Myocyte (in vitro differentiated cells): ENCODE data around the gene TRIM28. TPM values are rescaled to one million over a fixed set of nuclear protein-coding genes. Genes with fewer than 3 reads are reported as not detected.

Source experiments
- DNase-seq: peaks from one replicate; pipeline ENCODE4 v3.0.0-alpha.2; 2012; ENCODE audit warnings: low read depth
- total RNA-seq: library from RNA; depleted of rRNA; stranded (reverse); fragments of >200 nt; gene quantifications from 2 replicates; pipeline ENCODE4 v1.2.3, GENCODE V29; 2014

Gene TRIM28
- total RNA-seq, 1 donor from 2014 or later = 268 TPM

- DNase-seq = peak; percentile 96
Observed at GRCh38 chr19:58559275-58560006, 15.6 kb downstream of the TRIM28 start.

- DNase-seq = no peak
Observed at GRCh38 chr19:58560007-58560887, 16.4 kb downstream of the TRIM28 start.

GRCh38 chr19:58560921-58561320, 17.1 kb downstream of the TRIM28 start:
- DNase-seq = no peak

GRCh38 chr19:58561373-58562121, 17.7 kb downstream of the TRIM28 start:
- no peak for DNase-seq

GRCh38 chr19:58562122-58563033, 18.5 kb downstream of the TRIM28 start:
- no peak for DNase-seq

- DNase-seq = no peak
Observed at GRCh38 chr19:58563034-58563573, 19.2 kb downstream of the TRIM28 start.

GRCh38 chr19:58563823-58564222, 20.0 kb downstream of the TRIM28 start:
- DNase-seq = no peak

GRCh38 chr19:58566989-58567388, 23.1 kb downstream of the TRIM28 start:
- DNase-seq = no peak

- no peak for DNase-seq
Observed at GRCh38 chr19:58568453-58569130, 24.7 kb downstream of the TRIM28 start.

GRCh38 chr19:58569191-58569942, 25.5 kb downstream of the TRIM28 start:
- no peak for DNase-seq

GRCh38 chr19:58569943-58570670, 26.2 kb downstream of the TRIM28 start:
- DNase-seq = no peak

- DNase-seq = no peak
Observed at GRCh38 chr19:58570770-58571574, 27.1 kb downstream of the TRIM28 start.

GRCh38 chr19:58571575-58571947, 27.7 kb downstream of the TRIM28 start:
- DNase-seq = no peak

GRCh38 chr19:58572026-58572817, 28.4 kb downstream of the TRIM28 start:
- DNase-seq = no peak

GRCh38 chr19:58572818-58573657, 29.2 kb downstream of the TRIM28 start, which contains the start of gene MZF1:
Gene MZF1 (minus strand): TSS chr19:58573335. CDS start chr19:58571389, 1,946 bp downstream.
- peak; percentile 100 for DNase-seq
